ENCODE data around the gene CCDC3.

- TF ChIP-seq, protein P1, sequence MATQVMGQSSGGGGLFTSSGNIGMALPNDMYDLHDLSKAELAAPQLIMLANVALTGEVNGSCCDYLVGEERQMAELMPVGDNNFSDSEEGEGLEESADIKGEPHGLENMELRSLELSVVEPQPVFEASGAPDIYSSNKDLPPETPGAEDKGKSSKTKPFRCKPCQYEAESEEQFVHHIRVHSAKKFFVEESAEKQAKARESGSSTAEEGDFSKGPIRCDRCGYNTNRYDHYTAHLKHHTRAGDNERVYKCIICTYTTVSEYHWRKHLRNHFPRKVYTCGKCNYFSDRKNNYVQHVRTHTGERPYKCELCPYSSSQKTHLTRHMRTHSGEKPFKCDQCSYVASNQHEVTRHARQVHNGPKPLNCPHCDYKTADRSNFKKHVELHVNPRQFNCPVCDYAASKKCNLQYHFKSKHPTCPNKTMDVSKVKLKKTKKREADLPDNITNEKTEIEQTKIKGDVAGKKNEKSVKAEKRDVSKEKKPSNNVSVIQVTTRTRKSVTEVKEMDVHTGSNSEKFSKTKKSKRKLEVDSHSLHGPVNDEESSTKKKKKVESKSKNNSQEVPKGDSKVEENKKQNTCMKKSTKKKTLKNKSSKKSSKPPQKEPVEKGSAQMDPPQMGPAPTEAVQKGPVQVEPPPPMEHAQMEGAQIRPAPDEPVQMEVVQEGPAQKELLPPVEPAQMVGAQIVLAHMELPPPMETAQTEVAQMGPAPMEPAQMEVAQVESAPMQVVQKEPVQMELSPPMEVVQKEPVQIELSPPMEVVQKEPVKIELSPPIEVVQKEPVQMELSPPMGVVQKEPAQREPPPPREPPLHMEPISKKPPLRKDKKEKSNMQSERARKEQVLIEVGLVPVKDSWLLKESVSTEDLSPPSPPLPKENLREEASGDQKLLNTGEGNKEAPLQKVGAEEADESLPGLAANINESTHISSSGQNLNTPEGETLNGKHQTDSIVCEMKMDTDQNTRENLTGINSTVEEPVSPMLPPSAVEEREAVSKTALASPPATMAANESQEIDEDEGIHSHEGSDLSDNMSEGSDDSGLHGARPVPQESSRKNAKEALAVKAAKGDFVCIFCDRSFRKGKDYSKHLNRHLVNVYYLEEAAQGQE (IDR thresholded peaks at IDR 0.05; ENCODE audit: insufficient read depth in 1 of 2, low read depth in 2 of 2, low read length in 2 of 2) = no peak
- TF ChIP-seq POLR2AphosphoS5 (IDR thresholded peaks at IDR 0.05; ENCODE audit: low read depth, low read length) = no peak
- no peak for TF ChIP-seq TAF1 (IDR thresholded peaks at IDR 0.05; ENCODE audit: borderline replicate concordance, insufficient read depth, low read length)
- no peak for TF ChIP-seq SIN3A (IDR thresholded peaks at IDR 0.05; ENCODE audit: borderline replicate concordance, insufficient read depth, low read length)
Measured at GRCh38 chr10:13047529-13048206, 46.2 kb upstream of the CCDC3 start.

All from PFSK-1 (cell line).